SK-N-SH (cell line): ENCODE data around the gene CCN5. TPM values are rescaled to one million over a fixed set of nuclear protein-coding genes. Genes with fewer than 3 reads are reported as not detected.

Source experiments
- CTCF ChIA-PET: fragments of 300-600, 350-600 bp; formaldehyde crosslinking; extraction: SDS; loops from one replicate; lab custom pipeline; 2021; lab: Yijun Ruan, JAX
- POLR2A ChIA-PET: fragments of 350-600 bp; sonication (Branson Sonifier 250); formaldehyde crosslinking; extraction: SDS; loops from one replicate; lab custom pipeline; 2020; ENCODE audit warnings: antibody characterized with exemption, inconsistent platforms; lab: Yijun Ruan, JAX
- DNase-seq: peaks from one replicate; pipeline ENCODE4 v3.0.0; 2012
- H2AFZ ChIP-seq: fragments of 200-600 bp; sonication (generic); 2 replicates; pipeline ENCODE4 v1.8.1; 2016; ENCODE audit warnings: antibody characterized with exemption, mild to moderate bottlenecking, low read depth
- H3F3A ChIP-seq: fragments of 200-600 bp; sonication (generic); replicated peaks from 2 replicates; pipeline ENCODE3; 2016; ENCODE audit warnings: antibody characterized with exemption, mild to moderate bottlenecking; ENCODE audit not compliant: insufficient read depth
- H3K27ac ChIP-seq, 2 experiments: fragments of 200-500 bp in 1 of 2; fragments of 200-600 bp in 1 of 2; sonication (Bioruptor generic) in 1 of 2; sonication (generic), shearing (Covaris generic) in 1 of 2; 2 replicates each; pipeline versions ENCODE4 v1.5.1 to v1.6.1; 2014 to 2016; ENCODE audit warnings: low read depth in 2 of 2, inconsistent platforms in 1 of 2, low read length in 1 of 2, mild to moderate bottlenecking in 1 of 2, mixed read lengths in 1 of 2
- H3K27me3 ChIP-seq: fragments of 200-600 bp; sonication (generic), shearing (Covaris generic); 2 replicates; pipeline ENCODE4 v1.6.1; 2016; ENCODE audit warnings: mixed run types; ENCODE audit not compliant: insufficient read depth
- H3K36me3 ChIP-seq, 2 experiments: fragments of 200-500 bp in 1 of 2; fragments of 200-600 bp in 1 of 2; sonication (Bioruptor generic) in 1 of 2; sonication (generic) in 1 of 2; replicated peaks in 1 of 2; 2 replicates each; pipeline versions ENCODE3 to v1.5.1; 2014 to 2016; ENCODE audit warnings: low read length in 1 of 2, mild to moderate bottlenecking in 1 of 2; ENCODE audit not compliant: insufficient read depth in 2 of 2, control insufficient read depth in 1 of 2
- H3K4me1 ChIP-seq, 2 experiments: fragments of 200-500 bp in 1 of 2; fragments of 200-600 bp in 1 of 2; sonication (Bioruptor generic) in 1 of 2; sonication (generic), shearing (Covaris generic) in 1 of 2; 2 replicates each; pipeline versions ENCODE4 v1.5.1 to v1.6.1; 2014 to 2016; ENCODE audit warnings: low read depth in 1 of 2, low read length in 1 of 2, mixed run types in 1 of 2; ENCODE audit not compliant: insufficient read depth in 2 of 2, control insufficient read depth in 1 of 2
- H3K4me2 ChIP-seq: fragments of 200-600 bp; sonication (generic), shearing (Covaris generic); 2 replicates; pipeline ENCODE4 v1.6.1; 2017; ENCODE audit warnings: mixed run types
- H3K4me3 ChIP-seq, 2 experiments: fragments of 200-500 bp in 1 of 2; fragments of 200-600 bp in 1 of 2; sonication (Bioruptor generic) in 1 of 2; sonication (generic), shearing (Covaris generic) in 1 of 2; 2 replicates each; pipeline versions ENCODE4 v1.5.1 to v1.8.1; 2014 to 2016; ENCODE audit warnings: low read depth in 2 of 2, inconsistent platforms in 1 of 2, low read length in 1 of 2, mild to moderate bottlenecking in 1 of 2, mixed read lengths in 1 of 2, moderate library complexity in 1 of 2
- H3K79me2 ChIP-seq: fragments of 200-600 bp; sonication (generic); 2 replicates; pipeline ENCODE4 v1.8.1; 2017; ENCODE audit warnings: mild to moderate bottlenecking; ENCODE audit not compliant: insufficient read depth
- H3K9ac ChIP-seq: fragments of 200-600 bp; sonication (generic); 2 replicates; pipeline ENCODE4 v1.6.1; 2017; ENCODE audit warnings: mixed run types
- H3K9me2 ChIP-seq: fragments of 200-600 bp; sonication (generic); 2 replicates; pipeline ENCODE4 v1.6.1; 2017; ENCODE audit warnings: mixed run types
- H3K9me3 ChIP-seq: fragments of 200-600 bp; sonication (generic); 2 replicates; pipeline ENCODE4 v1.6.1; 2017; ENCODE audit warnings: mixed run types, mild to moderate bottlenecking, moderate library complexity
- H4K20me1 ChIP-seq: fragments of 200-600 bp; sonication (generic); 2 replicates; pipeline ENCODE4 v1.6.1; 2017; ENCODE audit warnings: mild to moderate bottlenecking, mixed run types; ENCODE audit not compliant: insufficient read depth
- CTCF ChIP-seq: fragments of 200-600 bp; sonication (generic); IDR thresholded peaks from 2 replicates; pipeline ENCODE4 v1.6.1; 2017; ENCODE audit warnings: antibody characterized with exemption, mild to moderate bottlenecking, moderate library complexity
- ELF1 ChIP-seq: IDR thresholded peaks from 2 replicates; pipeline ENCODE4 v1.4.0; 2012
- EP300 ChIP-seq, 2 experiments: IDR thresholded peaks; 2 replicates each; pipeline versions ENCODE4 v1.4.0 to v1.6.1; 2012; ENCODE audit warnings: borderline replicate concordance in 1 of 2, low read depth in 1 of 2, low read length in 1 of 2
- FOSL2 ChIP-seq: IDR thresholded peaks from 2 replicates; pipeline ENCODE4 v1.4.0; 2012; ENCODE audit warnings: low read depth, mild to moderate bottlenecking, moderate library complexity, borderline replicate concordance
- FOXJ3 ChIP-seq: sonication (generic); formaldehyde crosslinking; IDR thresholded peaks from 2 replicates; pipeline ENCODE4 v1.5.1; 2020; ENCODE audit warnings: mild to moderate bottlenecking, missing genetic modification reagents
- GATA2 ChIP-seq: sonication (generic); formaldehyde crosslinking; IDR thresholded peaks from 2 replicates; pipeline ENCODE4 v1.5.0; 2020; ENCODE audit warnings: mild to moderate bottlenecking, missing genetic modification reagents
- JUND ChIP-seq: IDR thresholded peaks from 2 replicates; pipeline ENCODE4 v1.4.0; 2012
- TEAD4 ChIP-seq: IDR thresholded peaks from 2 replicates; pipeline ENCODE4 v1.4.0; 2012; ENCODE audit warnings: mild to moderate bottlenecking, borderline replicate concordance; ENCODE audit not compliant: insufficient read depth
- USF2 ChIP-seq: fragments of 150-350 bp; IDR thresholded peaks from 2 replicates; pipeline ENCODE4 v1.6.1; 2017; ENCODE audit warnings: antibody characterized with exemption, low read length, low read depth, borderline replicate concordance
- ZBTB33 ChIP-seq: IDR thresholded peaks from 2 replicates; pipeline ENCODE4 v1.4.0; 2012; ENCODE audit warnings: low read depth, borderline replicate concordance
- WGBS: methylation state at CpG from one replicate; pipeline ENCODE4 v1.1.6; 2017; ENCODE audit warnings: low lambda C conversion rate; 5-methylcytosine and 5-hydroxymethylcytosine counted together
- polyA plus RNA-seq, 3 experiments: library from polyadenylated mRNA; depleted of rRNA; stranded (reverse); fragments of >200 nt; gene quantifications; 2 replicates each; pipeline ENCODE4 v1.2.3, GENCODE V29; 2012
- TF ChIP-seq, protein P1 (sequence below): IDR thresholded peaks from 2 replicates; pipeline ENCODE4 v1.6.1; 2012; ENCODE audit warnings: mild to moderate bottlenecking, low read depth, low read length, moderate library complexity

Gene CCN5
- polyA plus RNA-seq, 1 of the 3 experiments (the other 2 are of a cell fraction): 0.05 TPM

- TF ChIP-seq USF2: no peak
- no peak for TF ChIP-seq CTCF
- TF ChIP-seq FOXJ3 (CRISPR knock-in tag): no peak; the same call in 1 of the 2 replicates
- TF ChIP-seq TEAD4: no peak
- no peak for TF ChIP-seq GATA2
- peak in 1 of 2 experiments; percentile 78; a peak in 2 of 4 replicates for TF ChIP-seq EP300 (IDR thresholded peaks at IDR 0.05; ENCODE audit: borderline replicate concordance in 1 of 2, low read depth in 1 of 2, low read length in 1 of 2)
- TF ChIP-seq ZBTB33: no peak
- TF ChIP-seq FOSL2: no peak
- no peak for TF ChIP-seq ELF1
- TF ChIP-seq, all 33 proteins: peak for 5
These were observed 32.8 kb downstream of the CCN5 start (continued) for GRCh38 chr20:44748005-44748370.

DNA sequence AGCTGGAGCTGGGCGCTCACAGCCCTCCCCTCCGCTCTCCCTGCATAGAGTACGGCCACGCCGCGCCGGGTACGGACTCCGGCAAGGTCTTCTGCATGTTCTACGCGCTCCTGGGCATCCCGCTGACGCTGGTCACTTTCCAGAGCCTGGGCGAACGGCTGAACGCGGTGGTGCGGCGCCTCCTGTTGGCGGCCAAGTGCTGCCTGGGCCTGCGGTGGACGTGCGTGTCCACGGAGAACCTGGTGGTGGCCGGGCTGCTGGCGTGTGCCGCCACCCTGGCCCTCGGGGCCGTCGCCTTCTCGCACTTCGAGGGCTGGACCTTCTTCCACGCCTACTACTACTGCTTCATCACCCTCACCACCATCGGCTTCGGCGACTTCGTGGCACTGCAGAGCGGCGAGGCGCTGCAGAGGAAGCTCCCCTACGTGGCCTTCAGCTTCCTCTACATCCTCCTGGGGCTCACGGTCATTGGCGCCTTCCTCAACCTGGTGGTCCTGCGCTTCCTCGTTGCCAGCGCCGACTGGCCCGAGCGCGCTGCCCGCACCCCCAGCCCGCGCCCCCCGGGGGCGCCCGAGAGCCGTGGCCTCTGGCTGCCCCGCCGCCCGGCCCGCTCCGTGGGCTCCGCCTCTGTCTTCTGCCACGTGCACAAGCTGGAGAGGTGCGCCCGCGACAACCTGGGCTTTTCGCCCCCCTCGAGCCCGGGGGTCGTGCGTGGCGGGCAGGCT lies 35.1 kb downstream of the CCN5 start:
- peaks cover 11% of the 10 kb centered on the region for H3F3A ChIP-seq
- no peak overlapping the region for H3K4me2 ChIP-seq
- H3K4me3 ChIP-seq: no peak overlapping the region
- no peak overlapping the region for H3K27ac ChIP-seq
- no peak for DNase-seq
- ChIA-PET POLR2A (no interaction called here), CTCF (interaction anchor here (0.6 to 5.2 kb wide), 6 partner anchors 8 to 117 kb away, joined by 3 to 110 read pairs (median 7); no protein-coding TSS in a partner anchor)
- H4K20me1 ChIP-seq: no peaks in the 10 kb centered on the region
- TF ChIP-seq, protein P1, sequence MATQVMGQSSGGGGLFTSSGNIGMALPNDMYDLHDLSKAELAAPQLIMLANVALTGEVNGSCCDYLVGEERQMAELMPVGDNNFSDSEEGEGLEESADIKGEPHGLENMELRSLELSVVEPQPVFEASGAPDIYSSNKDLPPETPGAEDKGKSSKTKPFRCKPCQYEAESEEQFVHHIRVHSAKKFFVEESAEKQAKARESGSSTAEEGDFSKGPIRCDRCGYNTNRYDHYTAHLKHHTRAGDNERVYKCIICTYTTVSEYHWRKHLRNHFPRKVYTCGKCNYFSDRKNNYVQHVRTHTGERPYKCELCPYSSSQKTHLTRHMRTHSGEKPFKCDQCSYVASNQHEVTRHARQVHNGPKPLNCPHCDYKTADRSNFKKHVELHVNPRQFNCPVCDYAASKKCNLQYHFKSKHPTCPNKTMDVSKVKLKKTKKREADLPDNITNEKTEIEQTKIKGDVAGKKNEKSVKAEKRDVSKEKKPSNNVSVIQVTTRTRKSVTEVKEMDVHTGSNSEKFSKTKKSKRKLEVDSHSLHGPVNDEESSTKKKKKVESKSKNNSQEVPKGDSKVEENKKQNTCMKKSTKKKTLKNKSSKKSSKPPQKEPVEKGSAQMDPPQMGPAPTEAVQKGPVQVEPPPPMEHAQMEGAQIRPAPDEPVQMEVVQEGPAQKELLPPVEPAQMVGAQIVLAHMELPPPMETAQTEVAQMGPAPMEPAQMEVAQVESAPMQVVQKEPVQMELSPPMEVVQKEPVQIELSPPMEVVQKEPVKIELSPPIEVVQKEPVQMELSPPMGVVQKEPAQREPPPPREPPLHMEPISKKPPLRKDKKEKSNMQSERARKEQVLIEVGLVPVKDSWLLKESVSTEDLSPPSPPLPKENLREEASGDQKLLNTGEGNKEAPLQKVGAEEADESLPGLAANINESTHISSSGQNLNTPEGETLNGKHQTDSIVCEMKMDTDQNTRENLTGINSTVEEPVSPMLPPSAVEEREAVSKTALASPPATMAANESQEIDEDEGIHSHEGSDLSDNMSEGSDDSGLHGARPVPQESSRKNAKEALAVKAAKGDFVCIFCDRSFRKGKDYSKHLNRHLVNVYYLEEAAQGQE: no peak
- TF ChIP-seq JUND: no peak
- no peak overlapping the region for H2AFZ ChIP-seq
- peaks cover 6 to 34% of the 10 kb centered on the region in 2 experiments; a peak in 3 of 4 replicates for H3K4me1 ChIP-seq
- no peaks in the 10 kb centered on the region for H3K79me2 ChIP-seq
- 75% methylated on average over 53 of the region's 73 CpGs for WGBS
- H3K36me3 ChIP-seq: no peaks in the 10 kb centered on the region
- H3K9me2 ChIP-seq: no peaks in the 10 kb centered on the region
- H3K9me3 ChIP-seq: no peaks in the 10 kb centered on the region
- H3K9ac ChIP-seq: no peak overlapping the region
- peaks cover 11% of the 10 kb centered on the region for H3K27me3 ChIP-seq
